Measurements from ENCODE around the gene POLR1A. TPM values are rescaled to one million over a fixed set of nuclear protein-coding genes. Genes with fewer than 3 reads are reported as not detected.

Gene POLR1A
- polyA plus RNA-seq (ENCODE audit: insufficient read depth in 1 of 5, insufficient read length in 5 of 5, low replicate concordance in 1 of 5) = 10 to 100 TPM; 13.9 to 24.8 (median 18.1) TPM
- long read RNA-seq, donor 1 = 0 reads
- long read RNA-seq, donor 2 = 0 reads
- long read RNA-seq, donor 3 = 0 reads
- long read RNA-seq, donor 4, partial matches to known transcripts = 0 of 1 reads
- long read RNA-seq, donor 4, other reads (novel, unspliced or antisense) = 0 of 1 reads
- long read RNA-seq, donor 5, partial matches to known transcripts = 0 of 1 reads
- long read RNA-seq, donor 5, other reads (novel, unspliced or antisense) = 0 of 1 reads
- long read RNA-seq, donor 6, partial matches to known transcripts = 5 of 7 reads
- long read RNA-seq, donor 6, other reads (novel, unspliced or antisense) = 0 of 7 reads
- long read RNA-seq, donor 7, full-length matches to known transcripts = 1 of 1 reads
- long read RNA-seq, donor 7, partial matches to known transcripts = 0 of 1 reads
- long read RNA-seq, donor 7, other reads (novel, unspliced or antisense) = 0 of 1 reads
- long read RNA-seq, donor 8 = 0 reads

DNA sequence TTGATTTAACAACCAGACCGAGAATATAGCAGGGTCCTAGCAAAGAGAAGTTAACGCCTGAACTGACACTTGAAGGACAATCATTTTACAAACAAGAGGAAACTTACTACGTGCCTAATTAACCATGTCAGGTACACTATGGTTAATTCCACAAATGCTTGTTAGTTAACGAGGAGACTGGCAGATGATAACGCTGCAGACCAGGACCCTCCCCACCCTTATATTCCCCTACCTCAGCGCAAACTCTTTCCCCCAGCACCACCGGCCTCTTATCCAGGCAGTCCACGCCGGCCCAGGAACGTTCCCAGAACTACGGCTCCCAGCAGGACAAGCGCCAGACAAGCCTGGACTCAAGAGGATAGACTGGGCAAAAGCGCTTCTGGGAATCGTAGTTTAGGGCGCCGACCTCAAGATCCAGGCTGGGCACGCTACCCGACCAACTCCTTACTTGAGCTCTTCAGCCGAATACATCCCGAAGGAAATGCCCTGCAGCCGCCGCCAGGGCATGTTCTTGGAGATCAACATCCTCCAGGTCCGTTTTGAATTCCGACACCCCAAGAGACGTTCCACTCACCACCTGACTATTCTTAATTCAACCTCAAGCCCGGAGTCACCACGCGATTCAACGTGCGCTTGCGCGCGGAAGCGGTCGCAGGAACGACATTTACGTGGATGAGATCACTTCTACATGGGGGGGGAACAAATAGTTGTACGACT is at the start of gene POLR1A:
TSS of gene POLR1A (minus strand) at position 635 of the 717 bp plus-strand sequence. CDS start at position 525, 110 bp downstream.
- DNase-seq = peak; percentile 93

GRCh38 chr2:86150502-86150901 is 44.8 kb upstream of the POLR1A start:
- DNase-seq = no peak

DNA sequence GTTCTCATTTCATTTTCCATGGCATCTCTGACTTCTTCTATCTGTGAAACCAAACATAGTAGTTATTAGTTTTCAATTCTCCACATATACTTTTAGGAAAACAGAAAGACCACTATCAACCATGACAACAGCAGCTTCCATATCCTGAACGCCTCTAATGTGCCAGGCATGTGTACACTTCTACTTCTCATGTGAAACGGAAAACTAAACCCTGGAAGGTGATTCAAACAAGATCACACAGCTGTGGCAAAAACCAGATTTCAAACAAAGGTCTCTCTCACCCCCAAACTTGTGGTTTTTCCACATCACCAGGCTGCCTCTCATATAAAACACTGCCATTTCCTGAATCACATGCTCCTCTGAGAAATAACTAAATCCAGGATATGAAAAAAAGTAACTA is 42.1 kb upstream of the POLR1A start:
- DNase-seq = no peak

GRCh38 chr2:86143926-86144685 is 38.4 kb upstream of the POLR1A start:
- no peak for DNase-seq

- DNase-seq = no peak
Observed at GRCh38 chr2:86143307-86143706, 37.6 kb upstream of the POLR1A start.

GRCh38 chr2:86142436-86143257 is 37.0 kb upstream of the POLR1A start:
- no peak for DNase-seq

DNA sequence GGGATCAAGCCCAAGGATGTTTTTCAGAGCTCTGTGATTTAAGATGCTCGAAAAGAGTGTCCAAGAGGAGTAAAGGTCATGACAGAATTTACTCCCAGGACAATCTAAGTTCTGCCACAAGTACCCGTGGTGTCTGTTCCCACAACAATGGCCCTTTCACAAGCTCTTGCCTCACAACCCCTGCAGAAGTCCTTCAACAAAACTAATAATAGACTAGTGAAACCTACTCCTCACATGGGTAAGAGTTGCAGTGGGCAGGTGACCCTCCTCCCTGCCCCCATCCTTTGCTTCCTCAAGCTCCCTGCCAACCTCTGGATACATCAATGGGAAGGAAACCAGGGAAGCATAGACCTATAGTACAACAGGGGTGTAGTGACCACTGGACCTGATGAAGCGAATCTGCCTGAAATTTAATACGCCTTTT is 35.3 kb upstream of the POLR1A start:
- DNase-seq = no peak

DNA sequence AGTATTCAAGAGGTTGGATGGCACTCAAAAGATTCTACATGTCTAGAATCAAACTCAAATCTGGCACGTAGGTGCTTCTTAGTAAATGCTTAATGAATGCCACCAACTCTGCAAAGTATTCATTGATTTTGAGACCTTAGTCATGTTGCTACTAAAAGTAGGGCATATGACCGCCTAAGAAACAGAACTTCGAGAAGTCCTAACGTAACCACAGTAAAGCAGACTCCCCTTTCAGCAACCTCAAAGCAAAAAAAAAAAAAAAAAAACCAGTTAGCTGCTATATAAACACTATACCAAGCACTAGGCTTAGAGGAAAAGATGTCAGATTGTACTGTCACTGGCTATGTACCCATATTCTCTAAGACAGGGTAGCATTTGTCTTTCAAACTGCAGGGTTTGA is 34.3 kb upstream of the POLR1A start:
- DNase-seq = no peak

DNA sequence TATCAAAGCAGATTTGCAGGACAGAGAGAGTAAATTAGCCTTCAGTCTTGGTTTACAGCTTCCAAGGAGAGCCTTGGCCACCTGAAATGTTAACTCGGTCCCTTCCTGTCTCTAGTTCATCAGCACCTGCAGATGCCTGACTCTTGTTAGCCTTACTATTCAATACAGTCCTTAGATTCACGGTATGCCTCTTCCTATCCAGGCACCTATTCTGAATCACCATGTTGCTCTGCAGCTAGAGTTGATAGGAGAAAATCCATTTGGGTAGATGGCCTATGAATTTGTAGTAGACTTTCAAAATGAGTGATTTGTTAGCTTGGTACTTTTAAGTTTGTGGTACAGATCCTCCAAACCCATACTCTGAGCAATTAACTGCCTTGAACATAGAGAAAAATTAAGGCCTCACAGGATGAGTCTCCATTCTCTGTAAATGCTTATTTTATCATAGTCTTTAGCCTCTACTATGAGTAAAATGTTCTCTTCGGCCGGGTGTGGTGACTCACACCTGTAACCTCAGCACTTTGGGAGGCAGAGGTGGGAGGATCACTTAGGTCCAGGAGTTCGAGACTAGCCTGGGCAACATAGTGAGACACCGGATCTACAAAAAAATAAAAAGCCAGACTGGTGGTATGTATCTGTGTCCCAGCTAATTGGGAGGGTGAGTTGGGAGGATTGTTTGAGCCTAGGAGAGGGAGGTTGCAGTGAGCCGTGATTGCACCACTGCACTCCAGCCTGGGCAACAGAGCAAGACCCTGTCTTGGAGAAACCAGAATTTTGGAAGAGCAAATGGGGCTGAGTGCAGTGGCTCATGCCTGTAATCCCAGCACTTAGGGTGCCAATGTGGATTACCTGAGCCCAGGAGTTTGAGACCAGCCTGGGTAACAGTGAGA is 33.3 kb upstream of the POLR1A start:
- no peak for DNase-seq

DNA sequence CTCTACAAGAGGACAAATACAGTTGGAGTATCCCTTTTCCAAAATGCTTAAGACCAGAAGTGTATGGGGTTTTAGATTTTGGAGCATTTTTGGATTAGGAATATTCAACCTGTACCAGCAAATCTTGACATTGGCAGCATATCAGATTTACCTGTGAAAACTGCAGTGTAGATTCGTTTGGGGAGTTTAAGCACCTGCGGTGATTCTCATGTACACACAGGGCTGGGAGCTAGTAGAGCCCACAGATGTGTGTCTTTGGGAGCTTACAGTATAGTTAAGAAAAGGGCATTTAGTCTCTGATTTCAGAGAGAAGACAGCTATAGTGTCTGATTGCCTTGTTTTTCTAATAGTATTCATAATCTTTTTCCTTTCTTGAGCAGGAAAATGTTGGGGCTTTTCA is 30.5 kb upstream of the POLR1A start:
- no peak for DNase-seq

DNA sequence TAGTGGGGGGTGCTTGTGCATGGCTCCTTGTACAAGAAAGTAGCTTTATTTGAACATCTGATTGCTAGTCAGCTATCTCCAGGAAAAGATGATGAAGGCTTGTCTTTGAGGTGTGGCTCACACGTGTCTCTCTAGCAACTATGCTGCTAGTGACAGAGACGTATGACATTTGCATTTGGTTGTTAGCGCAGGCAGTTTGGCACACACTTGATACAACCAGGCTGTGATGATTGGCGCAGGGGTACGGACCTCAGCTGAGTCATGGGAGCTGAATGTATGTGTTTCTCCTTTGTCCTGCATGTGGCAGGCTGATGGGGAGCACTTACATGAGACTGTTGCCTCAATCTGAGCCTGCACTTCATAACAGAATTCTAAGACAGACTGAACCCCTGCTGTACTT is 30.0 kb upstream of the POLR1A start:
- no peak for DNase-seq

GRCh38 chr2:86134709-86135108 is 29.0 kb upstream of the POLR1A start:
- DNase-seq = no peak

DNA sequence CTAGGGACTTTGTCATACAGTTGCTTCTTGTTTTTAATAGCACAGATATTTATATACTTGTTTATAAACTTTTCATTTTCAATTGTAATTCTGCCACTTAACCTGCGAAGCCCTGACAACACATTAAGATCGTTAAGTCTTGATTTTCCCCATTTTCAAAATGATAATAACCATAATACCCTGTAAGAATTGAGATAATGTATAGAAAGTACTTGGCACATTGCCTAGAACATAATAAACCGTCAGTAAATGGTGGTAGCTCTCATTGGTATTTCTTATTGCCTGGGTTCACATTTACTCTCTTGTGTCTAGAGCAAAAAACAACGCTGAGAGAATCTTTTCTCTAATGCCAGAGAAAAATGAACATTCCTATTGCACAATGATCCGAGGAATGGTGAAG is 19.0 kb upstream of the POLR1A start:
- no peak for DNase-seq

GRCh38 chr2:86123328-86123925 is 17.7 kb upstream of the POLR1A start:
- DNase-seq = no peak

GRCh38 chr2:86118130-86118529 is 12.4 kb upstream of the POLR1A start:
- DNase-seq = no peak

DNA sequence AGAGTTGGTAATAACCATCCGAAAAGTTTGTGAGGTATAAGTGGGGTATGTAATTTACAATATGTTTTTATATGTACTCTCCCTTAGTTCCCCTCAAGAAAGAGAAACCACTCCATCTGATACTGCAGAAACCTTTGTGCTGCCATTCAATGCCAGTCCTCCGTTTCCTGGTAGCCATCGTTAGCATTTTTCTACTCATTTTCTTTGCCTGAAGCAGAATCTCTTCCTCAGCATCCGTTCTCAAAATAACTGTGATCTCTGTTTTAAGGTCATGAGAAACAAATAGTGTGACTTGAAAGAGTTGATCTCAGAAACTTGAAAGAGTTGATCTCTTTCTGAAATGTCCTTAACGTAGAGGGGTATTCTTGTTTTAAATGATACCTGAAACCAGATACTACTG is 1.3 kb upstream of the POLR1A start:
- DNase-seq = no peak

DNA sequence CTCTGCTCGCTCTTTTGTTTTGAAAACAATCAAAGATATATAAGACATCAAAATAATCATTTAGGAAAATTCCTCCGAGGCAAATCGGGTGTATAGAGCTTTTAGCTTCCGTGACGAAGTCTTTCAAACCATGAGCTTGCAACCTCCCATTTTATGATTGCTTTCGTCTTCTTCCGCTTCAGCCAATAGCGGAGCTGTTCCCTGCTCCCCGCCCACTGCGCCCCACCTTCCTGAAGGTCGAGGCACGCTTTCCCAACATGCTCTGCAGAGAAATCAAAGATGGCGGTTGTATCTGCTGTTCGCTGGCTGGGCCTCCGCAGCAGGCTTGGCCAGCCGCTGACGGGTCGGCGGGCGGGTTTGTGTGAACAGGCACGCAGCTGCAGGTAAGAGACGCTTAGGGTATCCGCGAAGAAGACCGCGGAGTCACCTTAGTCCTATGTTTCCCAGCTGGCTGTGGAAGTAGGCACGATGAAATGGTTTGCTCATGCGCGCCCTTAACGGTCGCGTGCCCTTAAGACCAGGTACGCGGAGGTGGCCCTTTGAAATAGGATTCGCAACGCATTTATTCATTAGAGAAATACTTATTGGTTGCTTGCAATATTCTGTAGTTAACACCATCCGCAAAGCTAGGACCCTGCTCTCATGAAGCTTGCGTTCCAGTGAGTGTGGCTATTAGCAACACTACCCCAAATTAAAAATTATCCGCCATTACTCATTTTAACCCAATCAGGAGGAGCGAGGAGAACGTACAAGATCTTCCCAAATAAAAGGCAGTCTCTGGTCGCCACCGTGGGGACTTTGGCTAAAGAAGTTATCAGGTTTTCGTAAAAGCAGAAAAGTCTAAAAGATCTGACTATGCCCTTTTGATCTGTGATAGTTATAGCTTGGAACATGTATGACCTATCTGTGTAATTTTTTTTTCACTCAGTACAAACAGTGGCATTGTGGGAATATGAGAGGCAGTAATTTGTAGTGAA is 571 bp upstream of the POLR1A start, which contains the start of gene PTCD3:
TSS of gene PTCD3 (plus strand) at position 267 of the 977 bp plus-strand sequence. CDS start at position 280, 13 bp downstream.
- peak; percentile 92 to 93 for DNase-seq

DNA sequence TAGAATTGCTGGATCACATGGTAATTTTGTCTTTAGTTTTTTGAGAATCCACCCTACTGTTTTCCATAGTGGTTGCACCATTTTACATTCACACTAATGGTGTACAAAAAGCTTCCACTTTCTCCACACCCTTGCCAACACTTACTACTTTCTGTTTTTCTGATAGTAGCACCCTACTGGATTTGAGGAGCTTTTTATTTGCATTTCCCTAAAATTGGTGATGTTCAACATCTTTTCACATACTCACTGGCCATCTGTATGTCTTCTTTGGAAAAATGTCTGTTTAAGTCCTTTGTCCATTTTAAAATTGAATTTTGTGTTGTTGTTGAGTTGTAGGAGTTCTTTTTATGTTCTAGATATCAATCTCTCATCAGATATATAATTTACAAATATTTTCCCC is 3.5 kb downstream of the POLR1A start:
- DNase-seq = no peak

All from right lung (tissue), 10 donors.